Adrenal gland (tissue), 12 donors: ENCODE measurements around the gene STEAP1B. TPM values are rescaled to one million over a fixed set of nuclear protein-coding genes. Genes with fewer than 3 reads are reported as not detected.

Source experiments
- DNase-seq, 7 donors: peaks; one replicate each; pipeline ENCODE4 v3.0.0-alpha.2; 2019 to 2020
- H3K27ac ChIP-seq, 5 donors: fragments of 200-600 bp; sonication (generic) in 4 of 5; 1 replicate in 3 of 5; 2 replicates in 2 of 5; pipeline versions ENCODE4 v1.5.1 to v1.8.0; 2016 to 2020; ENCODE audit warnings: mild to moderate bottlenecking in 1 of 5
- H3K27me3 ChIP-seq: fragments of 200-600 bp; 2 replicates; pipeline ENCODE4 v1.8.0; 2021
- H3K36me3 ChIP-seq, 2 donors: fragments of 200-600 bp; replicated peaks in 1 of 2; 1 replicate in 1 of 2; 2 replicates in 1 of 2; pipeline versions ENCODE4 v1.5.1 to v1.8.0; 2018 to 2022
- H3K4me1 ChIP-seq, 2 donors: fragments of 200-600 bp; replicated peaks in 1 of 2; 1 replicate in 1 of 2; 2 replicates in 1 of 2; pipeline versions ENCODE4 v1.5.1 to v1.8.0; 2018 to 2021
- H3K4me3 ChIP-seq, 4 donors: fragments of 200-600 bp; sonication (generic) in 3 of 4; one replicate each; pipeline ENCODE4 v1.5.1; 2016 to 2018
- H3K9me3 ChIP-seq, 3 donors: fragments of 200-600 bp; sonication (generic) in 1 of 3; replicated peaks in 1 of 3; 1 replicate in 2 of 3; 2 replicates in 1 of 3; pipeline versions ENCODE4 v1.5.1 to v1.8.0; 2016 to 2021
- CTCF ChIP-seq, 6 experiments: fragments of 450-650 bp in 4 of 6; fragments of 200-600 bp in 2 of 6; sonication (generic) in 1 of 6; IDR thresholded peaks; 1 replicate in 5 of 6; 2 replicates in 1 of 6; pipeline versions ENCODE4 v1.5.1 to v1.8.0; 2016 to 2021; ENCODE audit warnings: antibody characterized with exemption in 6 of 6, mild to moderate bottlenecking in 2 of 6, moderate library complexity in 1 of 6
- POLR2A ChIP-seq, 2 donors: fragments of 450-650 bp; IDR thresholded peaks; one replicate each; pipeline ENCODE4 v1.6.1; 2017; ENCODE audit warnings: antibody characterized with exemption in 2 of 2, mild to moderate bottlenecking in 2 of 2, moderate library complexity in 1 of 2
- intact Hi-C, 2 donors: fragments of 100-400 bp; cut with DNase I; formaldehyde crosslinking; loops; one replicate each; pipeline versions ENCODE4 v1.14.1 to v1.15.0; 2022 to 2023
- polyA plus RNA-seq, 3 donors: library from polyadenylated mRNA; stranded (reverse); fragments of 200-250 nt in 2 of 3; fragments of 350-450 nt in 1 of 3; fragmentation: Illumina TruSeq in 1 of 3; extraction: RNeasy Lipid Tissue Mini Kit (QIAGEN cat#74804) in 1 of 3; gene quantifications; one replicate each; pipeline ENCODE4 v1.2.3, GENCODE V29; 2013 to 2014
- total RNA-seq, 9 donors: library from RNA; depleted of rRNA in 4 of 9; stranded (reverse); fragments of >200 nt in 4 of 9; fragments of 120-200 nt in 1 of 9; fragmentation: NEBNext Ultra II Directional in 1 of 9; extraction: Animal tissue kit (Norgen Biotek cat#: 25700) in 1 of 9; gene quantifications; one replicate each; pipeline versions ENCODE4 v1.1.0 to v1.2.4, GENCODE V29; 2013 to 2023
- donor health status: healthy with polysubstance abuse.
- donor health status: Bipolar disorder and iron deficiency.
- donor health status: DM: yes; HTN: yes; CAD: no.
- donor health status: DM: no; HTN: no; CAD: no.
- donor health status: DM: no; HTN: no; CAD: no.
- donor health status: DM: yes; HTN: yes; CAD: no.

The STEAP1B gene
- total and polyA plus RNA-seq, 12 donors = 0.20 to 2.1 (median 0.79) TPM; not detected in 2

GRCh38 chr7:22371878-22372277, 128.1 kb downstream of the STEAP1B start:
- intact Hi-C loops = no loop called here
- no peak overlapping the region for H3K4me3 ChIP-seq
- TF ChIP-seq POLR2A (IDR thresholded peaks at IDR 0.05) (no peak), CTCF (IDR thresholded peaks at IDR 0.05) (no peak)
- no peaks in the 10 kb centered on the region for H3K4me1 ChIP-seq
- H3K27ac ChIP-seq = no peak overlapping the region
- H3K27me3 ChIP-seq = no peaks in the 10 kb centered on the region
- no peaks in the 10 kb centered on the region for H3K36me3 ChIP-seq
- no peak for DNase-seq
- no peaks in the 10 kb centered on the region for H3K9me3 ChIP-seq

Other genes with a start within 250 kb of the STEAP1B start
- gene RAPGEF5, start 143.0 kb downstream of the STEAP1B start, total RNA-seq = 10 to 100 TPM; 18.5 to 87.0 (median 38.9) TPM
- gene RAPGEF5, start 143.0 kb downstream of the STEAP1B start, polyA plus RNA-seq = 10 to 100 TPM in 1 of 3 donors, 1 to 10 TPM in 2; 5.1 to 19.8 (median 8.8) TPM
- 1 to 10 TPM in 3 of 9 donors, under 1 TPM in 3, not detected in 3; 0.42 to 3.6 (median 0.90) TPM for gene IL6, start 227.0 kb upstream of the STEAP1B start, total RNA-seq
- 10 to 100 TPM in 1 of 3 donors, 1 to 10 TPM in 1, under 1 TPM in 1; 0.80 to 15.7 (median 1.0) TPM for gene IL6, start 227.0 kb upstream of the STEAP1B start, polyA plus RNA-seq